Naive thymus-derived CD4-positive, alpha-beta T cell (primary cell): ENCODE results near the gene TMEM131L. TPM values are rescaled to one million over a fixed set of nuclear protein-coding genes. Genes with fewer than 3 reads are reported as not detected.
A peak's percentile ranks its signal among the peaks of the same experiment; 100 is the strongest.

Source experiments
- ATAC-seq: fragments of 150-1000 bp; cut with Tn5 transposase; 2 replicates; pipeline ENCODE4 v1.10.0; 2021; ENCODE audit warnings: mild to moderate bottlenecking, moderate library complexity
- CTCF ChIA-PET: fragments of 350-600 bp; sonication (Branson Sonifier 250); formaldehyde crosslinking; loops from one replicate; lab custom pipeline; 2021; ENCODE audit warnings: antibody characterized with exemption; lab: Charles Lee
- POLR2A ChIA-PET: fragments of 350-600 bp; sonication (Branson Sonifier 250); formaldehyde crosslinking; loops from one replicate; lab custom pipeline; 2021; ENCODE audit warnings: antibody characterized with exemption, inconsistent platforms; lab: Charles Lee
- DNase-seq, 9 donors: peaks; one replicate each; pipeline versions ENCODE4 v3.0.0 to v3.0.0-alpha.2; 2020 to 2022; ENCODE audit warnings: mixed read lengths in 1 of 9
- H3K27ac ChIP-seq: one replicate; pipeline ENCODE4 v1.7.0; 2013; ENCODE audit warnings: mild to moderate bottlenecking, low read depth, low read length, moderate library complexity
- H3K27me3 ChIP-seq, 2 donors: one replicate each; pipeline ENCODE4 v1.7.0; 2013; ENCODE audit warnings: low read length in 2 of 2, mild to moderate bottlenecking in 2 of 2, moderate library complexity in 2 of 2; ENCODE audit not compliant: control insufficient read depth in 2 of 2, insufficient read depth in 2 of 2
- H3K36me3 ChIP-seq, 3 experiments: 1 replicate in 2 of 3; 2 replicates in 1 of 3; pipeline ENCODE4 v1.7.0; 2013; ENCODE audit warnings: low read length in 3 of 3, mild to moderate bottlenecking in 3 of 3, moderate library complexity in 1 of 3; ENCODE audit not compliant: insufficient read depth in 3 of 3, control insufficient read depth in 2 of 3
- H3K4me1 ChIP-seq, 2 donors: one replicate each; pipeline ENCODE4 v1.7.0; 2013; ENCODE audit warnings: low read length in 2 of 2, mild to moderate bottlenecking in 2 of 2, moderate library complexity in 1 of 2; ENCODE audit not compliant: control insufficient read depth in 2 of 2, insufficient read depth in 2 of 2
- H3K4me3 ChIP-seq: 2 replicates; pipeline ENCODE4 v1.7.0; 2013; ENCODE audit warnings: mild to moderate bottlenecking, low read length
- H3K9me3 ChIP-seq, 3 experiments: 1 replicate in 2 of 3; 2 replicates in 1 of 3; pipeline ENCODE4 v1.7.0; 2013; ENCODE audit warnings: low read length in 3 of 3; ENCODE audit not compliant: control insufficient read depth in 2 of 3
- H3K27ac Mint-ChIP-seq, 9 donors: one replicate each; pipeline ENCODE4 v1.8.0; 2020 to 2022; ENCODE audit warnings: mixed read lengths in 9 of 9, mild to moderate bottlenecking in 8 of 9, moderate library complexity in 5 of 9, inconsistent platforms in 2 of 9
- H3K27me3 Mint-ChIP-seq, 5 donors: one replicate each; pipeline ENCODE4 v1.8.0; 2021 to 2022; ENCODE audit warnings: mixed read lengths in 5 of 5, mild to moderate bottlenecking in 1 of 5
- H3K36me3 Mint-ChIP-seq, 5 donors: one replicate each; pipeline ENCODE4 v1.8.0; 2020 to 2022; ENCODE audit warnings: mixed read lengths in 5 of 5, mild to moderate bottlenecking in 3 of 5, inconsistent platforms in 1 of 5
- H3K4me1 Mint-ChIP-seq, 7 donors: one replicate each; pipeline ENCODE4 v1.8.0; 2020 to 2022; ENCODE audit warnings: mixed read lengths in 7 of 7, mild to moderate bottlenecking in 3 of 7, inconsistent platforms in 1 of 7
- H3K4me3 Mint-ChIP-seq, 10 donors: one replicate each; pipeline ENCODE4 v1.8.0; 2020 to 2022; ENCODE audit warnings: mild to moderate bottlenecking in 10 of 10, mixed read lengths in 10 of 10, moderate library complexity in 6 of 10, inconsistent platforms in 2 of 10
- H3K9me3 Mint-ChIP-seq, 11 donors: one replicate each; pipeline ENCODE4 v1.8.0; 2020 to 2022; ENCODE audit warnings: mixed read lengths in 11 of 11, mild to moderate bottlenecking in 4 of 11, inconsistent platforms in 1 of 11, moderate library complexity in 1 of 11
- intact Hi-C, 2 donors: fragments of 100-400 bp; cut with micrococcal nuclease; formaldehyde crosslinking; loops; one replicate each; pipeline ENCODE4 v1.15.1; 2023
- polyA plus RNA-seq, 2 donors: library from polyadenylated mRNA; unstranded; fragments of 300-500 nt; fragmentation: Illumina TruSeq; gene quantifications; one replicate each; pipeline ENCODE4 v1.2.3, GENCODE V29; 2021
- total RNA-seq, 6 experiments: library from RNA in 5 of 6; stranded (reverse) in 5 of 6; gene quantifications; 1 replicate in 5 of 6; 2 replicates in 1 of 6; pipeline ENCODE4 v1.2.3 and lab custom pipeline; 2021 to 2026

Gene TMEM131L
- total and polyA plus RNA-seq, 7 experiments from 2014 or later = 45.7 to 111 (median 87.9) TPM

GRCh38 chr4:153589703-153590595, 123.8 kb downstream of the TMEM131L start:
- H3K36me3 ChIP-seq = peaks cover 20 to 86% (median 28%) of the 10 kb centered on the region in 3 experiments
- no peaks in the 10 kb centered on the region for H3K9me3 ChIP-seq
- intact Hi-C loops = loop anchor here in 1 of 2 donors (5.0 kb wide), 1 partner anchor 162 kb away; no protein-coding TSS in a partner anchor
- ChIA-PET CTCF (no interaction called here), POLR2A (no interaction called here)
- no peak overlapping the region for H3K4me3 Mint-ChIP-seq
- peaks cover 0 to 68% (median 31%) of the 10 kb centered on the region in 5 donors for H3K36me3 Mint-ChIP-seq
- no peaks in the 10 kb centered on the region for H3K9me3 Mint-ChIP-seq
- peak overlapping the region in 5 of 9 donors; percentile 6 to 71 (median 35) for H3K27ac Mint-ChIP-seq
- no peak overlapping the region for H3K27ac ChIP-seq
- DNase-seq (no peak), ATAC-seq (no peak)
- no peaks in the 10 kb centered on the region for H3K4me1 ChIP-seq
- peaks cover 0 to 34% (median 13%) of the 10 kb centered on the region in 7 donors for H3K4me1 Mint-ChIP-seq
- H3K27me3 ChIP-seq = no peaks in the 10 kb centered on the region
- no peaks in the 10 kb centered on the region for H3K27me3 Mint-ChIP-seq
- no peak overlapping the region for H3K4me3 ChIP-seq

GRCh38 chr4:153591441-153591840, 125.3 kb downstream of the TMEM131L start:
- peaks cover 4 to 71% (median 35%) of the 10 kb centered on the region in 5 donors for H3K36me3 Mint-ChIP-seq
- ChIA-PET POLR2A (no interaction called here), CTCF (interaction anchor here (0.8 kb wide), 1 partner anchor 446 kb away, joined by 4 read pairs; no protein-coding TSS in a partner anchor)
- DNase-seq (no peak), ATAC-seq (no peak)
- peaks cover 3 to 37% (median 15%) of the 10 kb centered on the region in 7 donors for H3K4me1 Mint-ChIP-seq
- no peaks in the 10 kb centered on the region for H3K9me3 Mint-ChIP-seq
- Histone ChIP-seq H3K4me3 (no peak overlapping the region), H3K27me3 (no peaks in the 10 kb centered on the region), H3K36me3 (peaks cover 26 to 82% (median 29%) of the 10 kb centered on the region in 3 experiments), H3K9me3 (no peaks in the 10 kb centered on the region), H3K27ac (no peak overlapping the region), H3K4me1 (no peaks in the 10 kb centered on the region)
- intact Hi-C loops = no loop called here
- no peak overlapping the region for H3K4me3 Mint-ChIP-seq
- H3K27ac Mint-ChIP-seq = peak overlapping the region in 3 of 9 donors; percentile 37 to 60 (median 52)
- H3K27me3 Mint-ChIP-seq = no peaks in the 10 kb centered on the region

- no peaks in the 10 kb centered on the region for H3K9me3 Mint-ChIP-seq
- no peak overlapping the region for H3K27ac ChIP-seq
- no peaks in the 10 kb centered on the region for H3K4me1 ChIP-seq
- POLR2A ChIA-PET = no interaction called here
- DNase-seq (no peak), ATAC-seq (no peak)
- H3K4me1 Mint-ChIP-seq = peaks cover 1 to 35% (median 12%) of the 10 kb centered on the region in 7 donors
- H3K4me3 ChIP-seq = no peak overlapping the region
- no peaks in the 10 kb centered on the region for H3K9me3 ChIP-seq
- intact Hi-C loops = no loop called here
- no peak overlapping the region for H3K4me3 Mint-ChIP-seq
- H3K27me3 Mint-ChIP-seq = no peaks in the 10 kb centered on the region
- CTCF ChIA-PET = interaction anchor here (0.5 to 0.8 kb wide), 3 partner anchors 91 to 447 kb away, joined by 4 to 5 read pairs (median 5); no protein-coding TSS in a partner anchor
- no peaks in the 10 kb centered on the region for H3K27me3 ChIP-seq
- peaks cover 29 to 82% (median 32%) of the 10 kb centered on the region in 3 experiments for H3K36me3 ChIP-seq
- peaks cover 5 to 73% (median 36%) of the 10 kb centered on the region in 5 donors for H3K36me3 Mint-ChIP-seq
- H3K27ac Mint-ChIP-seq = peak overlapping the region in 3 of 9 donors; percentile 14 to 72 (median 15)
Observed at GRCh38 chr4:153592064-153592463, 125.9 kb downstream of the TMEM131L start.

DNA sequence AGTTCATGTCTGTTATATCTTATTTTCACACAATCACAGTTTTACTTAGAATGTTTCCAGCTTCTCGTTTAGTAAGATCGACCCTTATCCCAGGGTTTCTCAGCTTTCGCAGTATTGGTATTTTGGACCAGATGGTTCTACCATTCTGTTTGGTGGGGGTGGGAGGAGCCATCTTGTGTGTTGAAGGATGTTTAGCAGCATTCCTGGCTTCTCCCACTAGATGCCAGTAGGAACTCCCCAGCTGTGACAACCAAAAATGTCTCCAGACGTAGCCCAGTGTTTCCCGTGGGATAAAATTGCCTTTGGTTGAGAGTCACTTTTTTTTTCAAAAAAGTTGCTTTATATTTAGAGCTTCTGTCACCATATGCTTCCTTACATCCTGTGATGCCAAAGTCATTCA, 127.0 kb downstream of the TMEM131L start:
- DNase-seq (no peak), ATAC-seq (no peak)
- no peaks in the 10 kb centered on the region for H3K9me3 Mint-ChIP-seq
- no peaks in the 10 kb centered on the region for H3K27me3 Mint-ChIP-seq
- CTCF ChIA-PET = no interaction called here
- no peaks in the 10 kb centered on the region for H3K4me1 ChIP-seq
- peak overlapping the region in 5 of 9 donors; percentile 11 to 56 (median 30) for H3K27ac Mint-ChIP-seq
- no peak overlapping the region for H3K4me3 ChIP-seq
- H3K27me3 ChIP-seq = no peaks in the 10 kb centered on the region
- no peaks in the 10 kb centered on the region for H3K9me3 ChIP-seq
- no peak overlapping the region for H3K4me3 Mint-ChIP-seq
- H3K36me3 Mint-ChIP-seq = peaks cover 5 to 71% (median 37%) of the 10 kb centered on the region in 5 donors
- POLR2A ChIA-PET = interaction anchor here (0.7 kb wide), 1 partner anchor 9 kb away, joined by 4 read pairs; no protein-coding TSS in a partner anchor
- H3K4me1 Mint-ChIP-seq = peaks cover 1 to 27% (median 12%) of the 10 kb centered on the region in 7 donors
- no peak overlapping the region for H3K27ac ChIP-seq
- intact Hi-C loops = no loop called here
- peaks cover 29 to 83% (median 32%) of the 10 kb centered on the region in 3 experiments for H3K36me3 ChIP-seq

DNA sequence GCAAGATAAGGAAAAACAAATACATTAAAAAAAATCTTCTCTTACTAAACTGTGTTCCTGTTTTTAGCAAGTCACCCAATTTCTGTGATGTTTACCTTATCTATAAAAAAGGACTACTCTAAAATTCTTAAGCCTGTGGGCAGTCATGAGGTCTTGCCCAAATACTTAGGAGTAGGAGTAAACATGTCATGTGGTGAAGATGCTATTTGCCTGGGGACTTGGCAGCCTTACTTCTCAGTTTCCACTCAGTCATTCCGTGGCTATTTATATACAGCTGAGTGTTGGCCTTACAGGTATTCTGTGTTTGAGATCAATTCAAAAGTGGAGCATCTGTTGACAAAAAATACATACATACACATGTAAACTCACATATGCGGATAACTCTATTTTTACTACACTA, 128.1 kb downstream of the TMEM131L start:
- H3K36me3 Mint-ChIP-seq = peaks cover 5 to 70% (median 41%) of the 10 kb centered on the region in 5 donors

GRCh38 chr4:153595894-153596601, 129.9 kb downstream of the TMEM131L start:
- Mint-ChIP-seq H3K36me3 (peaks cover 5 to 55% (median 37%) of the 10 kb centered on the region in 5 donors), H3K4me1 (peaks cover 1 to 16% (median 10%) of the 10 kb centered on the region in 7 donors), H3K27ac (peak overlapping the region in 6 of 9 donors; percentile 22 to 75 (median 61)), H3K9me3 (no peaks in the 10 kb centered on the region), H3K27me3 (no peaks in the 10 kb centered on the region), H3K4me3 (no peak overlapping the region)
- Histone ChIP-seq H3K27me3 (no peaks in the 10 kb centered on the region), H3K9me3 (no peaks in the 10 kb centered on the region), H3K4me3 (no peak overlapping the region), H3K4me1 (no peaks in the 10 kb centered on the region), H3K27ac (no peak overlapping the region), H3K36me3 (peaks cover 38 to 85% (median 39%) of the 10 kb centered on the region in 3 experiments)
- ChIA-PET POLR2A (interaction anchor here (0.6 to 1.0 kb wide), 2 partner anchors 12 to 106 kb away, joined by 3 to 4 read pairs; no protein-coding TSS in a partner anchor), CTCF (interaction anchor here (0.8 to 1.4 kb wide), 4 partner anchors 9 to 512 kb away, joined by 3 to 5 read pairs (median 4); partner anchors contain the start of gene MND1)
- intact Hi-C loops = loop anchor here in 1 of 2 donors (2.0 kb wide), 2 partner anchors 13 to 15 kb away; no protein-coding TSS in a partner anchor
- DNase-seq = no peak
- no peak for ATAC-seq

More for the DNA sequence above, 128.1 kb downstream of the TMEM131L start:
- DNase-seq = no peak
- Histone ChIP-seq H3K4me1 (no peaks in the 10 kb centered on the region), H3K27ac (no peak overlapping the region), H3K9me3 (no peaks in the 10 kb centered on the region), H3K36me3 (peaks cover 33 to 83% (median 36%) of the 10 kb centered on the region in 3 experiments), H3K27me3 (no peaks in the 10 kb centered on the region), H3K4me3 (no peak overlapping the region)
- CTCF ChIA-PET = interaction anchor here (0.5 to 1.4 kb wide), 2 partner anchors 20 to 963 kb away, joined by 3 to 4 read pairs; no protein-coding TSS in a partner anchor
- intact Hi-C loops = loop anchor here in 1 of 2 donors (2.0 kb wide), 1 partner anchor 15 kb away; no protein-coding TSS in a partner anchor
- ATAC-seq = no peak
- no peaks in the 10 kb centered on the region for H3K27me3 Mint-ChIP-seq
- no peak overlapping the region for H3K4me3 Mint-ChIP-seq
- peak overlapping the region in 1 of 9 donors; percentile 56 for H3K27ac Mint-ChIP-seq
- POLR2A ChIA-PET = interaction anchor here (0.6 kb wide), 1 partner anchor 250 kb away, joined by 3 read pairs; the partner anchor contains the start of gene MND1
- H3K4me1 Mint-ChIP-seq = peaks cover 1 to 16% (median 12%) of the 10 kb centered on the region in 7 donors
- H3K9me3 Mint-ChIP-seq = no peaks in the 10 kb centered on the region
